Osteoblast (primary cell): Measurements from ENCODE around the gene PTPRR. TPM values are rescaled to one million over a fixed set of nuclear protein-coding genes. Genes with fewer than 3 reads are reported as not detected.

Source experiments
- small RNA-seq: library from RNA; depleted of rRNA; stranded (forward); fragments of <200 nt; gene quantifications from one replicate; pipeline ENCODE3, GENCODE V24; 2012
- total RNA-seq: library from RNA; depleted of rRNA; stranded (reverse); fragments of >200 nt; gene quantifications from 2 replicates; pipeline ENCODE4 v1.2.3, GENCODE V29; 2012

The PTPRR gene
- total RNA-seq, 1 donor, result not detected

Small RNA genes within 50 kb of the gene (small RNA-seq; reads per million reads assigned to genes)
- not detected for gene RF00019

Other genes starting within 250 kb of the PTPRR start
- gene TSPAN8, start 237.3 kb upstream of the PTPRR start, total RNA-seq, result under 0.01 TPM in 1 of 2 replicates, not detected in the other